HG03108 (cell line): ENCODE measurements around the gene USP19.

Experiments
- ATAC-seq: cut with Tn5 transposase; IDR thresholded peaks from one replicate; pipeline ENCODE4 v1.9.1; 2021; ENCODE audit warnings: moderate library complexity; ENCODE audit not compliant: unreplicated experiment

USP19 gene

GRCh38 chr3:49104052-49104426, 16.6 kb downstream of the USP19 start:
- ATAC-seq = no peak

- no peak for ATAC-seq
Measured at GRCh38 chr3:49100046-49100615, 20.5 kb downstream of the USP19 start.

GRCh38 chr3:49098910-49099630, 21.6 kb downstream of the USP19 start:
- no peak for ATAC-seq

GRCh38 chr3:49098429-49098828, 22.2 kb downstream of the USP19 start:
- no peak for ATAC-seq

DNA sequence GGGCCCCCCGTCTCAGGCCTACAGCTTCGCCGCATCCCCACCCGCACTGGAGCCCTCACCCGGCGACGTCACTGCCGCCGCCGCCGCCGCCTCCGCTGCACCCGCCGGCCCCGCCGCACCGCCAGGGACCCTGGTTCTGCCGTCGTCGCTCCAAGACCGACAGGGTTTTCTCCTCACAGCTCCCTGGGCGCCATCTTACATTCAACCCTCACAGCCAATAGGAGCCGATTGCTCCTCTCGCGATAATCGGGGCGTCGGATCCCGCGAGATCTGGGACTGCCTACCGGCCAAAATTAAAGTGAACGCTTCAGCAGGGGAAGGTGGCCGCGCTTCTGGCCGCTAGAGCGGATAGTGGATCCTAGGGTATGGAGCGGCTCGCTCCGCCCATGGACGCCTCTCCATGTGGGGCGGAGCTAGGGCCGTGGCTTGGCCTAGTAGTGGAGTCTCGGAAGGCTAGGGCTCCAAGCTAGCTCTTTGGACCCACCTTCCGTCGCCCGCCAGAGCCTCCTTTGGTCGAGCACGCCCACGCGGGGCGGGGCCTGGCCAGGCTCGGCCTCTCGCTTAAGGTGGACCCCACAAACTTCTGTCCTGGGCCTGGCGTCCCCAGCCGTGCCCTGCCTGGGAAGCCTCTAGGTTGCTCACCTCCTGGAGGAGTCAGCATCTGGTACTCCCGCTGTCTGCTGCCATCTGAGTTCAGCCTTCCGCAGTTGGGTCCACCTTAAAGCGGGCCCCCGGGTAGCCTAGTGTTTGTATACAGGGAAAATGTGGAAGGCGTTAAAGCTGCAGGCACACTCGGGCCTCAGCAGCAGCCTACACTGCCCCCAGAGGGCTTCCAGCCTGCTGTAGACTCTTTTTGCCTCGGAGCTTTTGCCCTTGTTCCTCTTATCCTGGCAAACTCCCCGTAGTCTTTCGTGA, 26.5 kb downstream of the USP19 start, which contains the start of gene QRICH1:
Gene QRICH1, minus strand, starts transcription at position 219 of the 915 bp plus-strand sequence. CDS start 17,054 bp downstream, outside the sequence.
- ATAC-seq = peak; percentile 73

DNA sequence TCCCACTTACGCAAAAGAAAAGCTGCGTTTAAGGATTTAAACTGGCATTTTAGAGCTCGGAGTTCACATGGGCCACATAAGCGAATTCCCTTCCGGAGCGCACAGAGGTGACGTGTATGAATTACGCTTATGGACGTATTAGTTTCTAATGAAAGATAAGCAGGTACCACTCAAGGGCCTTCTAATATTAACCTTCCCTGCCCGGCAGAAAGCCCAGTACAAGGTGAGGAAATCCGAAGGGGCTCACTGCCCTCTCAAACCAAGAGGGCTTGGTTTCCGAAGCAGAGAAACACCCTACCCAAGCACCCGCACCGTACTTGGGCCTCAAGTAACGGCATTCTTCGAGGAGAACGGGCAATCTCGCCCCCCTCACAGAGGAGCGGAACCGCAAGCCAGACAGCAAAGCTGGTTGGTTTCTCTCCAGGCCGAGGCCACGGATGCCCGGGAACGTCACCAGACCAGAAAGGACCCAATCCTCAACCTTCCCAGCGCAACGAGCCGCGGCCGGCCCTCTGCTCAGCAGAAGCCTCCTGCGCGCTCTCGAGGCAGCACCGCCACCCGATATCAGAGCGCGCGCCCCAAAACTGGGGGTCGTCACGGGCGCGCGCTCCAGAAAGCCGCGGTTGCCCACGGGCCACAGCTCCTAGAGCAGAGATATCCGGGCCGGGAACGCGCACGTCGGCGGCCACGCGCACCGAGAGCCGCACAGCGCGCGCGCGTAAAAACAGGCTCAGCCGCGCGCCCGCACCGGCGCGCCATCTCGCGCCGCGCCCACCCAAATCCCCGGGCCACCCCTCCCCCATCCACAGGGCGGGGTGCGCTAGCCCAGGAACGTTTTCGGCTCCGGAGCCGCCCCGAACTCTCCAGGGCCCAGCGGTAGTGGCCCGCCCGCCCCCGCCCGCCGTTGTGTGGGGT, 27.4 kb downstream of the USP19 start:
- peak; percentile 33 for ATAC-seq

GRCh38 chr3:49081429-49081828, 39.2 kb downstream of the USP19 start:
- ATAC-seq = no peak

- no peak for ATAC-seq
Measured at GRCh38 chr3:49079270-49079669, 41.4 kb downstream of the USP19 start.

- no peak for ATAC-seq
Measured at GRCh38 chr3:49076646-49077045, 44.0 kb downstream of the USP19 start.

DNA sequence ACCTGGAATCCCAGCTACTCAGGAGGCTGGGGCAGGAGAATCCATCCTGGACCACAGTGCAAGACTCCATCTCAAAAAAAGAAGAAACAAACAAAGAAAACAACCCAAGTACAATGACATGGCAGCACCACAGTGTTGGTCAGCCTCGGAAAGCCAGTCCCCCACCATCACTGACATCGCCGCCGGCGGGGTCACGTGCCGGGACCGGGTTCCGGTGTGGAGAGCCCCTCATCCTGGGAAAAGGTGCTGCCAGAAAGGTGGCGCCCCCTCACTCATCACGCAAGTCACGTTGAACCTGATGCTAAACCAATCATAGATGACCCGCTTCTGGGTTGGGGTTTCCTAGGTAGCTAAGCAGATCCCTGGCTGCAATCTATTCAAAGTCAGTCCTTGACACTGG, 44.5 kb downstream of the USP19 start:
- no peak for ATAC-seq
